Measurements from ENCODE around the gene TMEM245.

Gene TMEM245

DNA sequence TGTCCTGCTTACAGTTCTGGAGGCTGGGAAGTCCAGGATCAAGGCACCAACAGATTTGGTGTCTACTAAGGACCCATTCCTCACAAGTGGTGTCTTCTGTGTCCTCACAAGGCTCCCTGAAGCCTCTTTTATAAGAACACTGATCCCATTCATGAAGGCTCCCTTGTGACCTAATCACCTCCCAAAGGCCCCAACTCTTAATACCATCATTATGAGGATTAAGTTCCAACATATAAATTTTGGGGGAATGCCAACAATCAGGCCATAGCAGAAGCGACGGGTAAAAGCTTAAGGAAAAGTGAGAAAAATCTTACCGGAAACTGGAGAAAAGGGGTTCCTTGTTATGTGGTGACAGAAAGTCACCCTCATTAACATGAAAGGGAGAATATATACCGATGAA is 117.6 kb downstream of the TMEM245 start:
- Histone ChIP-seq H3K36me3 (ENCODE audit: control insufficient read depth in 2 of 2, insufficient read depth in 1 of 2, low read length in 2 of 2) (peaks cover 0 to 12% of the 10 kb centered on the region in 2 experiments; a peak in 1 of 3 replicates), H3K4me3 (ENCODE audit: low read depth, low read length) (no peak overlapping the region), H3K9me3 (ENCODE audit: control insufficient read depth, insufficient read depth, low read depth, low read length) (no peaks in the 10 kb centered on the region; the same call in 1 of the 2 replicates), H3K27ac (ENCODE audit: extremely low read depth, low read depth, low read length) (no peak overlapping the region), H3K4me1 (ENCODE audit: control insufficient read depth, insufficient read depth, low read length) (no peaks in the 10 kb centered on the region)
- ChIA-PET POLR2A (no interaction called here), CTCF (interaction anchor here (0.6 kb wide), 1 partner anchor 237 kb away, joined by 3 read pairs; no protein-coding TSS in a partner anchor)
- TF ChIP-seq KLF10 (tag by site-specific recombination; IDR thresholded peaks at IDR 0.05) (no peak), ZNF132 (tag by site-specific recombination; IDR thresholded peaks at IDR 0.05; ENCODE audit: borderline replicate concordance) (no peak), ZBTB1 (tag by site-specific recombination; IDR thresholded peaks at IDR 0.05) (no peak), ZNF157 (tag by site-specific recombination; IDR thresholded peaks at IDR 0.05) (no peak), ZNF530 (tag by site-specific recombination; IDR thresholded peaks at IDR 0.05; ENCODE audit: low read depth) (no peak), GFI1B (tag by site-specific recombination; IDR thresholded peaks at IDR 0.05) (no peak), ZBTB21 (tag by site-specific recombination; IDR thresholded peaks at IDR 0.05) (no peak), ZNF133 (tag by site-specific recombination; IDR thresholded peaks at IDR 0.05) (no peak), ZFP41 (tag by site-specific recombination; IDR thresholded peaks at IDR 0.05; ENCODE audit: borderline replicate concordance) (no peak), KLF7 (tag by site-specific recombination; IDR thresholded peaks at IDR 0.05; ENCODE audit: borderline replicate concordance) (no peak)
- TF ChIP-seq, protein P1, sequence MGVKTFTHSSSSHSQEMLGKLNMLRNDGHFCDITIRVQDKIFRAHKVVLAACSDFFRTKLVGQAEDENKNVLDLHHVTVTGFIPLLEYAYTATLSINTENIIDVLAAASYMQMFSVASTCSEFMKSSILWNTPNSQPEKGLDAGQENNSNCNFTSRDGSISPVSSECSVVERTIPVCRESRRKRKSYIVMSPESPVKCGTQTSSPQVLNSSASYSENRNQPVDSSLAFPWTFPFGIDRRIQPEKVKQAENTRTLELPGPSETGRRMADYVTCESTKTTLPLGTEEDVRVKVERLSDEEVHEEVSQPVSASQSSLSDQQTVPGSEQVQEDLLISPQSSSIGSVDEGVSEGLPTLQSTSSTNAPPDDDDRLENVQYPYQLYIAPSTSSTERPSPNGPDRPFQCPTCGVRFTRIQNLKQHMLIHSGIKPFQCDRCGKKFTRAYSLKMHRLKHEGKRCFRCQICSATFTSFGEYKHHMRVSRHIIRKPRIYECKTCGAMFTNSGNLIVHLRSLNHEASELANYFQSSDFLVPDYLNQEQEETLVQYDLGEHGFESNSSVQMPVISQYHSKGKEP (tag by site-specific recombination; IDR thresholded peaks at IDR 0.05): no peak
- TF ChIP-seq, protein P2, sequence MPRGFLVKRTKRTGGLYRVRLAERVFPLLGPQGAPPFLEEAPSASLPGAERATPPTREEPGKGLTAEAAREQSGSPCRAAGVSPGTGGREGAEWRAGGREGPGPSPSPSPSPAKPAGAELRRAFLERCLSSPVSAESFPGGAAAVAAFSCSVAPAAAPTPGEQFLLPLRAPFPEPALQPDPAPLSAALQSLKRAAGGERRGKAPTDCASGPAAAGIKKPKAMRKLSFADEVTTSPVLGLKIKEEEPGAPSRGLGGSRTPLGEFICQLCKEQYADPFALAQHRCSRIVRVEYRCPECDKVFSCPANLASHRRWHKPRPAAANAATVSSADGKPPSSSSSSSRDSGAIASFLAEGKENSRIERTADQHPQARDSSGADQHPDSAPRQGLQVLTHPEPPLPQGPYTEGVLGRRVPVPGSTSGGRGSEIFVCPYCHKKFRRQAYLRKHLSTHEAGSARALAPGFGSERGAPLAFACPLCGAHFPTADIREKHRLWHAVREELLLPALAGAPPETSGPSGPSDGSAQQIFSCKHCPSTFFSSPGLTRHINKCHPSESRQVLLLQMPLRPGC (tag by site-specific recombination; IDR thresholded peaks at IDR 0.05): no peak
- TF ChIP-seq, protein P3, sequence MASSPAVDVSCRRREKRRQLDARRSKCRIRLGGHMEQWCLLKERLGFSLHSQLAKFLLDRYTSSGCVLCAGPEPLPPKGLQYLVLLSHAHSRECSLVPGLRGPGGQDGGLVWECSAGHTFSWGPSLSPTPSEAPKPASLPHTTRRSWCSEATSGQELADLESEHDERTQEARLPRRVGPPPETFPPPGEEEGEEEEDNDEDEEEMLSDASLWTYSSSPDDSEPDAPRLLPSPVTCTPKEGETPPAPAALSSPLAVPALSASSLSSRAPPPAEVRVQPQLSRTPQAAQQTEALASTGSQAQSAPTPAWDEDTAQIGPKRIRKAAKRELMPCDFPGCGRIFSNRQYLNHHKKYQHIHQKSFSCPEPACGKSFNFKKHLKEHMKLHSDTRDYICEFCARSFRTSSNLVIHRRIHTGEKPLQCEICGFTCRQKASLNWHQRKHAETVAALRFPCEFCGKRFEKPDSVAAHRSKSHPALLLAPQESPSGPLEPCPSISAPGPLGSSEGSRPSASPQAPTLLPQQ (tag by site-specific recombination; IDR thresholded peaks at IDR 0.05): no peak
- TF ChIP-seq, protein P4, sequence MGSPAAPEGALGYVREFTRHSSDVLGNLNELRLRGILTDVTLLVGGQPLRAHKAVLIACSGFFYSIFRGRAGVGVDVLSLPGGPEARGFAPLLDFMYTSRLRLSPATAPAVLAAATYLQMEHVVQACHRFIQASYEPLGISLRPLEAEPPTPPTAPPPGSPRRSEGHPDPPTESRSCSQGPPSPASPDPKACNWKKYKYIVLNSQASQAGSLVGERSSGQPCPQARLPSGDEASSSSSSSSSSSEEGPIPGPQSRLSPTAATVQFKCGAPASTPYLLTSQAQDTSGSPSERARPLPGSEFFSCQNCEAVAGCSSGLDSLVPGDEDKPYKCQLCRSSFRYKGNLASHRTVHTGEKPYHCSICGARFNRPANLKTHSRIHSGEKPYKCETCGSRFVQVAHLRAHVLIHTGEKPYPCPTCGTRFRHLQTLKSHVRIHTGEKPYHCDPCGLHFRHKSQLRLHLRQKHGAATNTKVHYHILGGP (tag by site-specific recombination; IDR thresholded peaks at IDR 0.05): no peak

DNA sequence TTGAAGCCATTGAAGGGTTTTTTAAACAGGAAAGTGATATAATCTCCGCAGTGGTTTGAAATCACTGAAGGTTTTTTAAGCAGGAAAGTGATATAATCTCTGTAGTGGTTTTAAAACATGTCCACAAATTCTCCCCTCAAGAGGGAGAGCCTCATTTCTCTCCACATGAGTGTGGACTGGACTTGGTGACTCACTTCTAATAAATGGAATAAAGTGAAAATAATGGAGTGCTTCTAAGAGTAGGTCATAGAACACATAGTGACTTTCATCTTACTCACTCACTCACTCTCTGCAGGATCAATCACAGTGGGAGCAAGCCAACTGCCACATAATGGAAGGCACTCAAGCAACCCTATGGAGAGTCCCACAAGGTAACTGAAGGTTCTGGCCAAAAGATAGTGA is 118.5 kb downstream of the TMEM245 start:
- H3K27ac ChIP-seq (ENCODE audit: extremely low read depth, low read depth, low read length): no peak overlapping the region
- POLR2A ChIA-PET: no interaction called here
- CTCF ChIA-PET: no interaction called here

DNA sequence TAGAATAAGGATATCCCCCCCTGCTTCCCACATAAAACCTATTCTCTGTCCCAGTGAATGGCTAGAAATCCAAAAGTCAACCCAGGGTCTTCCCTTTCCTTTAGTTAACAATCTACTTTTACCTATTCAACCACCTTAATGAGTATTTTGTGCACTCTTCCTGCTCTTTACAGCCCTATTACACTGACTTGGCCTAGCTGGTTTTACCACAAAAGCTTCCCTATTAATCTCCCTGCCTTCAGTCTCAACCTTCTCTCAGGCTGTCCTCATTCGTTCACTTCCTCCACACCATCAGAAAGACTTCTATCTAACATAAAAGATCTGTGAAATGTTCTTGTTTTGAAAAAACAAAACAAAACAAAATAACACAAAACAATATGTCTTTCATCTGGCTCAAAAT is 122.6 kb downstream of the TMEM245 start:
- Histone ChIP-seq H3K27ac (ENCODE audit: extremely low read depth, low read depth, low read length) (no peak overlapping the region), H3K4me1 (ENCODE audit: control insufficient read depth, insufficient read depth, low read length) (no peaks in the 10 kb centered on the region), H3K36me3 (ENCODE audit: control insufficient read depth in 2 of 2, insufficient read depth in 1 of 2, low read length in 2 of 2) (peaks cover 0 to 13% of the 10 kb centered on the region in 2 experiments; a peak in 1 of 3 replicates), H3K9me3 (ENCODE audit: control insufficient read depth, insufficient read depth, low read depth, low read length) (no peaks in the 10 kb centered on the region), H3K4me3 (ENCODE audit: low read depth, low read length) (no peak overlapping the region)
- POLR2A ChIA-PET: no interaction called here
- CTCF ChIA-PET: interaction anchor here (0.8 kb wide), 1 partner anchor 47 kb away, joined by 3 read pairs; no protein-coding TSS in a partner anchor
- TF ChIP-seq, protein P3 (tag by site-specific recombination; IDR thresholded peaks at IDR 0.05): no peak
- TF ChIP-seq ZNF112 (tag by site-specific recombination; IDR thresholded peaks at IDR 0.05): no peak

More for the DNA sequence above, 118.5 kb downstream of the TMEM245 start:
- Histone ChIP-seq H3K4me3 (ENCODE audit: low read depth, low read length) (no peak overlapping the region), H3K9me3 (ENCODE audit: control insufficient read depth, insufficient read depth, low read depth, low read length) (no peaks in the 10 kb centered on the region; the same call in 1 of the 2 replicates), H3K4me1 (ENCODE audit: control insufficient read depth, insufficient read depth, low read length) (no peaks in the 10 kb centered on the region), H3K36me3 (ENCODE audit: control insufficient read depth in 2 of 2, insufficient read depth in 1 of 2, low read length in 2 of 2) (peaks cover 0 to 14% of the 10 kb centered on the region in 2 experiments; a peak in 1 of 3 replicates)
- TF ChIP-seq ZXDB (tag by site-specific recombination; IDR thresholded peaks at IDR 0.05) (no peak), ZIC2 (tag by site-specific recombination; IDR thresholded peaks at IDR 0.05) (peak; percentile 62)
